ENCODE results near the gene BRICD5. TPM values are rescaled to one million over a fixed set of nuclear protein-coding genes. Genes with fewer than 3 reads are reported as not detected.

Gene BRICD5
- total RNA-seq, 1 experiment from 2014 or later = 17.1 TPM

DNA sequence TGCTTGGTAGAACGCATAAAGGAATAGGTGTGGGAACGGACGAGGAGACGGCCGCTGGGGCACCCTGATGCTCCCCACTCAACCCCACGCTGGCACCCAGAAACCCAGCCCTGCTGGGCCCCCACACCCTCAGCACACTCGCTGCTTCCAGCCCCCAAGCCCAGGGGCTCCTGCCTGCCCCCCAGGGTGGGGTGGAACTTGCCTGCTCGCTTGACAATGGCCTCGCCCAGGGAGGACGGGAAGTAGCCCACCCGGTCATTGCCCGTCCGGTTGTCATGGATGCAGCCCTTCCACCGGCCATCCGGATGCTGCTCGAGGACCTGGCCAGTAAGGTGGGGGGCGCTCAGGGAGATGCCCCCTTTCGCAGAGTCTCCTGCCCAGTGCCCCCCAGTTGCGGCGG, 24.2 kb downstream of the BRICD5 start:
- no peaks in the 10 kb centered on the region for H3K27me3 ChIP-seq (ENCODE audit: insufficient read depth, low read depth)
- no peaks in the 10 kb centered on the region for H3K9me3 ChIP-seq (ENCODE audit: insufficient read depth, low read depth)
- TF ChIP-seq EZH2 (IDR thresholded peaks at IDR 0.05; ENCODE audit: low read depth) (no peak), CTCF (conservative IDR thresholded peaks at IDR 0.05) (no peak)
- H3K79me2 ChIP-seq (ENCODE audit: low read depth) = no peaks in the 10 kb centered on the region
- DNase-seq = no peak
- no TSS peak for BruUV-seq (replicated peaks)
- ChIA-PET CTCF (no interaction called here), POLR2A (ENCODE audit: unreplicated experiment) (no interaction called here)
- no peaks in the 10 kb centered on the region for H3K36me3 ChIP-seq (ENCODE audit: low read depth)
- no peaks in the 10 kb centered on the region for H3F3A ChIP-seq (ENCODE audit: insufficient read depth, low read depth)
- H3K4me3 ChIP-seq = no peak overlapping the region
- H3K9me2 ChIP-seq (ENCODE audit: insufficient read depth) = no peaks in the 10 kb centered on the region
- H3K4me1 ChIP-seq (replicated peaks; ENCODE audit: insufficient read depth) = no peaks in the 10 kb centered on the region
- no peaks in the 10 kb centered on the region for H4K20me1 ChIP-seq (ENCODE audit: insufficient read depth)
- intact Hi-C loops (cut with micrococcal nuclease; ENCODE audit: unreplicated experiment) = no loop called here
- H3K27ac ChIP-seq = no peak overlapping the region
- H3K4me2 ChIP-seq = no peak overlapping the region
- H2AFZ ChIP-seq = no peak overlapping the region

DNA sequence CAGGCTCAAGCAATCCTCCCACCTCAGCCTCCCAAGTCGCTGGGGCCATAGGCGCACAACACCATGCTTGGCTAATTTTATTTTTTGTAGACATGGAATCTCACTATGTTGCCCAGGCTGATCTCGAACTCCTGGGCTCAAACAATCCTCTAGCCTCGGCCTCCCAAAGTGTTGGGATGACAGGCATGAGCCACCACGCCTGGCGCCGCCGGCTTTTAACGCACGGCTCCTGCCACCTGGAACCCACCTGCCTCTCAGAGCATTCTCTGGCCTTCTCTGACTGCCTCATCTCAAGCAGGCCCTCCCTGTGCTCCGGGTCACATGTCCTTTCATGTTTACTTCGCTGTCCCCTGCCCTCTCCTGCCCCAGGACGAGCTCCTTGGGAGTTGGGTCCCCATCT, 24.6 kb downstream of the BRICD5 start:
- H3K27me3 ChIP-seq (ENCODE audit: insufficient read depth, low read depth) = no peaks in the 10 kb centered on the region
- H3K27ac ChIP-seq = no peak overlapping the region
- ChIA-PET CTCF (no interaction called here), POLR2A (ENCODE audit: unreplicated experiment) (no interaction called here)
- no peaks in the 10 kb centered on the region for H3K36me3 ChIP-seq (ENCODE audit: low read depth)
- TF ChIP-seq EZH2 (IDR thresholded peaks at IDR 0.05; ENCODE audit: low read depth) (no peak), CTCF (conservative IDR thresholded peaks at IDR 0.05) (no peak)
- no TSS peak for BruUV-seq (replicated peaks)
- intact Hi-C loops (cut with micrococcal nuclease; ENCODE audit: unreplicated experiment) = no loop called here
- H3K4me1 ChIP-seq (replicated peaks; ENCODE audit: insufficient read depth) = no peaks in the 10 kb centered on the region
- H3K9me3 ChIP-seq (ENCODE audit: insufficient read depth, low read depth) = no peaks in the 10 kb centered on the region
- no peak for DNase-seq
- H3K9me2 ChIP-seq (ENCODE audit: insufficient read depth) = no peaks in the 10 kb centered on the region
- no peak overlapping the region for H3K4me2 ChIP-seq
- no peak overlapping the region for H2AFZ ChIP-seq
- H3K79me2 ChIP-seq (ENCODE audit: low read depth) = no peaks in the 10 kb centered on the region
- H3K4me3 ChIP-seq = no peak overlapping the region
- H4K20me1 ChIP-seq (ENCODE audit: insufficient read depth) = no peaks in the 10 kb centered on the region
- H3F3A ChIP-seq (ENCODE audit: insufficient read depth, low read depth) = no peaks in the 10 kb centered on the region

DNA sequence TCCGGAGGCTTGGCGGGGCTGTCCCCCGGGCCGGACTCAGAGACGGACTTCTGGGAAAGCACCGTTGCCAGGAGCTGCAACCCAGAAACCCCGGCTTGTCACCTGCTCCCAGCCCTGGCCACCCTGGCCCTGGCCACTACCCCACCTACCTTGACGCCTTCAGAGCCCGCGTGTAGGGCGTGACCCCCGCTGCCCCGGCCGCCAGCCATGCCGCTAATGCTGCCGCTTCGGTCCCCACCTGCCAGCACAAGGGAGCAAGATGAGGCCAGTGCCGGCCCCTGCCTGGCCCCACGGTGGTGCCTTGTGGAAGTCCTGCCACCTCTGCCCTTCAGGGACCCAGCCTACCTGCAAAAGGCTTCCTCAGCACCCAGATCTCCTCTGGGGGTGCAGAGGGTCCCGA, 25.7 kb downstream of the BRICD5 start:
- POLR2A ChIA-PET (ENCODE audit: unreplicated experiment) = interaction anchor here (0.6 kb wide), 1 partner anchor 54 kb away, joined by 5 read pairs; no protein-coding TSS in a partner anchor
- CTCF ChIA-PET = interaction anchor here (0.6 kb wide), 1 partner anchor 48 kb away, joined by 3 read pairs; no protein-coding TSS in a partner anchor
- intact Hi-C loops (cut with micrococcal nuclease; ENCODE audit: unreplicated experiment) = no loop called here

More for the DNA sequence above, 25.7 kb downstream of the BRICD5 start:
- no peaks in the 10 kb centered on the region for H4K20me1 ChIP-seq (ENCODE audit: insufficient read depth)
- H3K9me3 ChIP-seq (ENCODE audit: insufficient read depth, low read depth) = no peaks in the 10 kb centered on the region
- H3F3A ChIP-seq (ENCODE audit: insufficient read depth, low read depth) = no peaks in the 10 kb centered on the region
- H2AFZ ChIP-seq = no peak overlapping the region
- no peak for TF ChIP-seq CTCF (conservative IDR thresholded peaks at IDR 0.05)
- no peak overlapping the region for H3K27ac ChIP-seq
- H3K4me2 ChIP-seq = no peak overlapping the region
- H3K4me1 ChIP-seq (replicated peaks; ENCODE audit: insufficient read depth) = no peaks in the 10 kb centered on the region
- BruUV-seq (replicated peaks) = no TSS peak
- no peaks in the 10 kb centered on the region for H3K27me3 ChIP-seq (ENCODE audit: insufficient read depth, low read depth)
- DNase-seq = no peak
- no peaks in the 10 kb centered on the region for H3K36me3 ChIP-seq (ENCODE audit: low read depth)
- no peak overlapping the region for H3K4me3 ChIP-seq
- H3K9me2 ChIP-seq (ENCODE audit: insufficient read depth) = no peaks in the 10 kb centered on the region
- no peaks in the 10 kb centered on the region for H3K79me2 ChIP-seq (ENCODE audit: low read depth)

Measured in PC-9 (cell line).